Raji (cell line): ENCODE data around the gene TNFSF12.

Experiments used
- POLR2A ChIP-seq: IDR thresholded peaks from 2 replicates; pipeline ENCODE4 v1.6.1; 2011; ENCODE audit warnings: low read depth, low read length, control low read depth; ENCODE audit not compliant: insufficient read depth

Gene TNFSF12

GRCh38 chr17:7548585-7549400 is at the start of gene TNFSF12:
TNFSF12 (plus strand) TSS chr17:7549058; CDS start chr17:7549154, 96 bp downstream.
- no peak for TF ChIP-seq POLR2A

- no peak for TF ChIP-seq POLR2A
These were observed 49.7 kb upstream of the TNFSF12 start for GRCh38 chr17:7499161-7499560.

- TF ChIP-seq POLR2A = no peak
These were observed 47.1 kb upstream of the TNFSF12 start for GRCh38 chr17:7501729-7502128.

- TF ChIP-seq POLR2A = no peak
These were observed 46.5 kb upstream of the TNFSF12 start for GRCh38 chr17:7502171-7502847.

DNA sequence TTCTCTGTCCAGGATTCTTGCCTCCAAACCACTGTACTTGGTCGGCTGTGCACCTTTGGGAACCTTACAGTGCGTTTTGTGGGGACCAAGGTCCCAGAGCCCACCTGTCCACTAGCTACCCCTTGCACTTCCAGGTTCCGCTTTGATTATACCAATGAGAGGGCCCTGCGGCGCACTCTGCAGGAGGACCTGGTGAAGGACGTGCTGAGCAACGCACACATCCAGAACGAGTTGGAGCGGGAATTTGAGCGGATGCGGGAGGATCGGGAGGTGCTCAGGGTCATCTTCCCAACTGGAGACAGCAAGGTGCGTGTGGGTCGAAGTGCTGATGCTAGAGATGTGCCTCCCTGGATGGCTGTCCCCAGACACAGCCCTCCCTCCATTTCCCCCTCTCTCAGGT is 45.9 kb upstream of the TNFSF12 start:
- no peak for TF ChIP-seq POLR2A

- TF ChIP-seq POLR2A = no peak
These were observed 45.3 kb upstream of the TNFSF12 start for GRCh38 chr17:7503521-7503920.

- TF ChIP-seq POLR2A = no peak
These were observed 40.7 kb upstream of the TNFSF12 start for GRCh38 chr17:7508145-7508544.

- TF ChIP-seq POLR2A = no peak
These were observed 40.0 kb upstream of the TNFSF12 start for GRCh38 chr17:7508846-7509245.

DNA sequence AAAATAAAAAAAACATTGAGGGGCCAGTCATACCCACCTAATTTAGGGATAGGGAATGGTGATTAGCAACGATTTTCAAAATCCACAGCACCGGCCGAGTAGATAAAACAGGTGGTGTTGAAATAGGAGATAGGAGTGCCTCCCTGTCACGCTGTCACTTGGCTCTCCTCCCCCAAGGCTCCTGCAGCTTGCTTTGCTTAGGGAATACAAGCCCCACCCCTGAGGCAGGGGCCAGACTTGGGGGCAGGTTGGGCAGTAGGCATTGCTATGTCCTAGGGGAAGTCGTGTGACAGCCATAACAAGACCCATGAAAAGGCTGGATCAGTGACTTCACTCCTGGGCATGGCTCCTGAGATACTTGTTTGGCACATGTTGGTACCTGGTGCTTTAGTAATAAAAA is 38.9 kb upstream of the TNFSF12 start:
- no peak for TF ChIP-seq POLR2A

DNA sequence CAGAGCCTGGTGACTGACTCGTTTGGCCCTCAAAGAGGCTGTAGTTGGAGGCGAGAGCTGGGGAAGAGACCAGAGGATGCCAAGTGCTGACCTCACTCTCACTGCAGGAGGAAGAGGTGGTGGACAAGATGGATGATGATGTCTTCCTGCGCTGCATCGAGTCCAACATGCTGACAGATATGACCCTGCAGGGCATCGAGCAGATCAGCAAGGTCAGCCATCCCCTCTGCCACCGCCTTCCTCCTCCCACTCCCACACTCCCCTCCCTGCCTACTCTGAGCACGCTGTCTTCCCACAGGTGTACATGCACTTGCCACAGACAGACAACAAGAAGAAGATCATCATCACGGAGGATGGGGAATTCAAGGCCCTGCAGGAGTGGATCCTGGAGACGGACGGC is 37.8 kb upstream of the TNFSF12 start:
- TF ChIP-seq POLR2A = no peak

GRCh38 chr17:7512105-7512504 is 36.8 kb upstream of the TNFSF12 start:
- no peak for TF ChIP-seq POLR2A

DNA sequence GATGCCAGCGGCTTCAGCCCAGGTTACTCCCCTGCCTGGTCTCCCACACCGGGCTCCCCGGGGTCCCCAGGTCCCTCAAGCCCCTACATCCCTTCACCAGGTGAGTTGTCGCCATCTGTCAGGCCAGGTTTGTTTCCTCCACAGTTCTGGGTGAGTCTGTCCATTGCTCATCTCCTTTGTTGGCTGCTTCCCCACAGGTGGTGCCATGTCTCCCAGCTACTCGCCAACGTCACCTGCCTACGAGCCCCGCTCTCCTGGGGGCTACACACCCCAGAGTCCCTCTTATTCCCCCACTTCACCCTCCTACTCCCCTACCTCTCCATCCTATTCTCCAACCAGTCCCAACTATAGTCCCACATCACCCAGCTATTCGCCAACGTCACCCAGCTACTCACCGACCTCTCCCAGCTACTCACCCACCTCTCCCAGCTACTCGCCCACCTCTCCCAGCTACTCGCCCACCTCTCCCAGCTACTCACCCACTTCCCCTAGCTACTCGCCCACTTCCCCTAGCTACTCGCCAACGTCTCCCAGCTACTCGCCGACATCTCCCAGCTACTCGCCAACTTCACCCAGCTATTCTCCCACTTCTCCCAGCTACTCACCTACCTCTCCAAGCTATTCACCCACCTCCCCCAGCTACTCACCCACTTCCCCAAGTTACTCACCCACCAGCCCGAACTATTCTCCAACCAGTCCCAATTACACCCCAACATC is 35.9 kb upstream of the TNFSF12 start:
- no peak for TF ChIP-seq POLR2A

GRCh38 chr17:7513850-7514419 is 34.9 kb upstream of the TNFSF12 start:
- TF ChIP-seq POLR2A = no peak

DNA sequence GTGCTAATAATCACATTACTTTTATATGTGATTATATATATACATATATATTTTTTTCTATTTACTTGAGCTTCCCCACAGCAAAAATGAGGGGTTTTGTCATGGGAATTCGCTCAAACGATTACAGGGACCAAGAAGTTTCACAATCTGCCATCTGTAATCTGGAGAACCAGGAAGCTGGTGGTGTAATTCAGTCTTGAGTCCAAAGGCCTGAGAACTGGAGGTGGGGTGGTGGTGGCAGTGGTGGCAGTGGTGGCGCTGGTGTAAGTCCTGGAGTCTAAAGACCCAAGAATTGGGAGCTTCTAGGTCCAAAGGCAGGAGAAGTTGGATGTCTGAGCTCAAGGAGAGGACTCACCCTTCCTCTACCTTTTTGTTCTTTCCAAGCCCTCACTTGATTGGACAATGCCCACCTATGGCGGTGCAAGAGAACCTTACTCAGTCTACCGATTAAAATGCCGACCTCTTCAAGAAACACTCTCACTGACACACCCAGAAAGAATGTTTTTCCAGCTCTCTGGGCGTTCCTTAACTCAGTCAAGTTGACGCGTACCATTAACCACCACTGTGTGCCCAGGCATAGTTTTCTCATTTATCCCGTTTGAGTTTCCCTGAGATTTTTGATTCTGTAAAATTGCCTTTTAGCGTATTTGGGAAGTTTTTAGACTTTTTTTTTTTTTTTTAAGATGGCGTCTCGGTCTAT is 32.8 kb upstream of the TNFSF12 start:
- TF ChIP-seq POLR2A = no peak

DNA sequence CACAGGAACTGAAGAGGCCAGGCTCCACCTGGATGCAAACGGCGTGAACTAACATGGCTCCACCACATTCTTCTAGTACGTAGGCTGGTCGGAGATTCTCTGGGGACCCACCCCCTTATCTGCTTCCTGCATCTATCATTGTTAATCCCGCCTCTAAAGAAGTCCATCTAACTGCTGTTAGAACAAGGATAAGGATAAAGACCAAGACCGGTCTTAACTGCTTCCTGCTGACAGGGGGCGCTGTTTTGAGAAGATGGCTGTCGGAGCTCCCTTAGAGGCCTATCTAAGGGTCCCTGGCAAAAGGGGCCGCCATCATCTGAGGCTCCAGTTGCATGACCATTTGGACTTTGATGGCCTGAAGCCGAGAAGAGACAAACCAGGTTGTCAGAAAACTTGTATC is 25.8 kb upstream of the TNFSF12 start:
- TF ChIP-seq POLR2A = no peak

GRCh38 chr17:7528842-7529241 is 20.0 kb upstream of the TNFSF12 start:
- no peak for TF ChIP-seq POLR2A
